Liver (tissue), 9 donors: Measurements from ENCODE around the gene TRAPPC12. TPM values are rescaled to one million over a fixed set of nuclear protein-coding genes. Genes with fewer than 3 reads are reported as not detected.

ENCODE experiments used
- DNase-seq: peaks from one replicate; pipeline ENCODE4 v3.0.0-alpha.2; 2017; ENCODE audit warnings: low spot score
- H3K27ac ChIP-seq, 2 donors: one replicate each; pipeline ENCODE4 v1.7.0; 2013; ENCODE audit warnings: inconsistent platforms in 2 of 2, low read length in 2 of 2, control low read depth in 1 of 2, low read depth in 1 of 2, mild to moderate bottlenecking in 1 of 2
- H3K27me3 ChIP-seq, 4 donors: one replicate each; pipeline versions ENCODE4 v1.6.1 to v1.7.0; 2013; ENCODE audit warnings: low read length in 3 of 4, inconsistent platforms in 1 of 4, mild to moderate bottlenecking in 1 of 4, moderate library complexity in 1 of 4; ENCODE audit not compliant: control insufficient read depth in 4 of 4, insufficient read depth in 4 of 4
- H3K36me3 ChIP-seq, 4 donors: one replicate each; pipeline versions ENCODE4 v1.6.1 to v1.7.0; 2013; ENCODE audit warnings: low read length in 3 of 4, mild to moderate bottlenecking in 3 of 4, low read depth in 1 of 4, moderate library complexity in 1 of 4; ENCODE audit not compliant: control insufficient read depth in 4 of 4, insufficient read depth in 3 of 4
- H3K4me1 ChIP-seq, 4 donors: one replicate each; pipeline versions ENCODE4 v1.6.1 to v1.7.0; 2013; ENCODE audit warnings: low read length in 3 of 4, mild to moderate bottlenecking in 3 of 4, moderate library complexity in 1 of 4; ENCODE audit not compliant: control insufficient read depth in 4 of 4, insufficient read depth in 4 of 4
- H3K4me3 ChIP-seq, 3 donors: one replicate each; pipeline versions ENCODE4 v1.6.1 to v1.7.0; 2013; ENCODE audit warnings: low read length in 3 of 3, control low read depth in 1 of 3, low read depth in 1 of 3, mild to moderate bottlenecking in 1 of 3
- H3K9ac ChIP-seq, 2 donors: one replicate each; pipeline ENCODE4 v1.7.0; 2013; ENCODE audit warnings: low read length in 2 of 2, mild to moderate bottlenecking in 2 of 2, moderate library complexity in 2 of 2, control low read depth in 1 of 2, low read depth in 1 of 2
- H3K9me3 ChIP-seq, 4 donors: one replicate each; pipeline versions ENCODE4 v1.6.1 to v1.7.0; 2013; ENCODE audit warnings: low read length in 3 of 4; ENCODE audit not compliant: control insufficient read depth in 4 of 4
- ATF3 ChIP-seq: IDR thresholded peaks from 2 replicates; pipeline ENCODE4 v1.6.1; 2016; ENCODE audit warnings: antibody characterized with exemption
- CTCF ChIP-seq: fragments of 150-350 bp; IDR thresholded peaks from 2 replicates; pipeline ENCODE4 v1.5.1; 2017; ENCODE audit warnings: improper control_type of control experiment, low read depth, low read length; ENCODE audit not compliant: missing input control
- FOXA1 ChIP-seq: IDR thresholded peaks from 2 replicates; pipeline ENCODE4 v1.6.1; 2016; ENCODE audit warnings: antibody characterized with exemption
- FOXA2 ChIP-seq: IDR thresholded peaks from 2 replicates; pipeline ENCODE4 v1.6.1; 2016; ENCODE audit warnings: antibody characterized with exemption
- GABPA ChIP-seq, 2 donors: IDR thresholded peaks in 1 of 2; conservative IDR thresholded peaks in 1 of 2; 2 replicates each; pipeline ENCODE4 v1.6.1; 2016; ENCODE audit warnings: antibody characterized with exemption in 2 of 2, mild to moderate bottlenecking in 1 of 2, moderate library complexity in 1 of 2
- HNF4A ChIP-seq, 2 donors: conservative IDR thresholded peaks; 2 replicates each; pipeline ENCODE4 v1.6.1; 2016; ENCODE audit warnings: antibody characterized with exemption in 2 of 2, mild to moderate bottlenecking in 2 of 2
- JUND ChIP-seq, 2 donors: IDR thresholded peaks; 2 replicates each; pipeline ENCODE4 v1.6.1; 2016; ENCODE audit warnings: antibody characterized with exemption in 2 of 2
- NR2F2 ChIP-seq: IDR thresholded peaks from 2 replicates; pipeline ENCODE4 v1.6.1; 2016; ENCODE audit warnings: antibody characterized with exemption
- RAD21 ChIP-seq, 2 donors: IDR thresholded peaks; 2 replicates each; pipeline ENCODE4 v1.6.1; 2016; ENCODE audit warnings: antibody characterized with exemption in 2 of 2, mild to moderate bottlenecking in 2 of 2
- REST ChIP-seq: IDR thresholded peaks from 2 replicates; pipeline ENCODE4 v1.6.1; 2016; ENCODE audit warnings: antibody characterized with exemption, mild to moderate bottlenecking
- RXRA ChIP-seq, 2 donors: IDR thresholded peaks; 2 replicates each; pipeline ENCODE4 v1.6.1; 2017 to 2018; ENCODE audit warnings: antibody characterized with exemption in 2 of 2, mild to moderate bottlenecking in 1 of 2
- SP1 ChIP-seq: IDR thresholded peaks from 2 replicates; pipeline ENCODE4 v1.6.1; 2018; ENCODE audit warnings: antibody characterized with exemption, mild to moderate bottlenecking
- ZBTB33 ChIP-seq: IDR thresholded peaks from 2 replicates; pipeline ENCODE4 v1.6.1; 2016; ENCODE audit warnings: antibody characterized with exemption
- WGBS: extraction: QIAGEN DNeasy Blood & Tissue Kit; methylation state at CpG from one replicate; pipeline ENCODE4 v1.1.7; 2013; 5-methylcytosine and 5-hydroxymethylcytosine counted together
- polyA plus RNA-seq, 2 donors: library from polyadenylated mRNA; stranded (reverse) in 1 of 2; unstranded in 1 of 2; fragments of 200-250 nt in 1 of 2; fragments of >200 nt in 1 of 2; fragmentation: Nextera tagmentation in 1 of 2; extraction: Ambion mirVana in 1 of 2; gene quantifications; one replicate each; pipeline versions ENCODE4 v1.2.1 to v1.2.3, GENCODE V29; 2013 to 2015
- total RNA-seq, 2 donors: library from RNA; depleted of rRNA; stranded (reverse); fragments of >200 nt; gene quantifications; one replicate each; pipeline ENCODE4 v1.2.3, GENCODE V29; 2014
- donor health status: healthy.
- donor health status: healthy.
- donor health status: healthy.
- donor health status: healthy.
- donor health status: healthy.

TRAPPC12 gene
- total and polyA plus RNA-seq, 4 donors = 30.2 to 60.9 (median 39.7) TPM

- Histone ChIP-seq H3K9me3 (no peaks in the 10 kb centered on the region), H3K27me3 (no peaks in the 10 kb centered on the region), H3K4me3 (no peak overlapping the region), H3K27ac (no peak overlapping the region), H3K4me1 (no peaks in the 10 kb centered on the region), H3K9ac (no peak overlapping the region), H3K36me3 (peaks cover 14 to 48% (median 29%) of the 10 kb centered on the region in 4 donors)
- WGBS = 90% methylated on average over 17 of the region's 17 CpGs
- no peak for DNase-seq
- TF ChIP-seq RXRA (IDR thresholded peaks at IDR 0.05) = peak in 1 of 2 donors; percentile 73
- no peak for TF ChIP-seq ZBTB33
- TF ChIP-seq GABPA (IDR thresholded peaks at IDR 0.05 in 1 of 2, conservative IDR thresholded peaks at IDR 0.05 in 1 of 2) = no peak
- TF ChIP-seq REST = peak; percentile 11
- no peak for TF ChIP-seq FOXA1
- no peak for TF ChIP-seq FOXA2
- peak; percentile 58 for TF ChIP-seq SP1
- TF ChIP-seq RAD21 (IDR thresholded peaks at IDR 0.05) = no peak
- TF ChIP-seq NR2F2 = peak; percentile 88
Observed at GRCh38 chr2:3470166-3470651, 90.7 kb downstream of the TRAPPC12 start.

- H3K36me3 ChIP-seq = peaks cover 12 to 53% (median 26%) of the 10 kb centered on the region in 4 donors
- no peak for TF ChIP-seq GABPA (IDR thresholded peaks at IDR 0.05 in 1 of 2, conservative IDR thresholded peaks at IDR 0.05 in 1 of 2)
- TF ChIP-seq ATF3 = no peak
- TF ChIP-seq HNF4A (conservative IDR thresholded peaks at IDR 0.05) = no peak
- no peak for TF ChIP-seq CTCF
- no peak for TF ChIP-seq JUND (IDR thresholded peaks at IDR 0.05)
- no peak for TF ChIP-seq FOXA2
- H3K27ac ChIP-seq = no peak overlapping the region
- H3K9ac ChIP-seq = no peak overlapping the region
- no peaks in the 10 kb centered on the region for H3K27me3 ChIP-seq
- no peaks in the 10 kb centered on the region for H3K9me3 ChIP-seq
- H3K4me1 ChIP-seq = no peaks in the 10 kb centered on the region
- DNase-seq = no peak
- H3K4me3 ChIP-seq = no peak overlapping the region
- 96% methylated on average over 17 of the region's 17 CpGs for WGBS
Observed at GRCh38 chr2:3470856-3471737, 91.6 kb downstream of the TRAPPC12 start.
